Activated CD8-positive, alpha-beta memory T cell treated with anti-CD3 and anti-CD28 coated beads for 36 hours (primary cell): ENCODE data around the gene STAMBP. TPM values are rescaled to one million over a fixed set of nuclear protein-coding genes. Genes with fewer than 3 reads are reported as not detected.
"Not testable (repeated sequence)": the region's sequence is repeated elsewhere in the genome, so short reads cannot be mapped to it uniquely, and the experiment has no call there.

Experiments
- CTCF ChIA-PET: fragments of 350-600 bp; sonication (Branson Sonifier 250); formaldehyde crosslinking; loops from one replicate; lab custom pipeline; 2021; ENCODE audit warnings: antibody characterized with exemption; lab: Charles Lee
- POLR2A ChIA-PET: fragments of 350-600 bp; sonication (Branson Sonifier 250); formaldehyde crosslinking; loops from one replicate; lab custom pipeline; 2021; ENCODE audit warnings: antibody characterized with exemption; lab: Charles Lee
- total RNA-seq, 2 experiments: library from RNA; stranded (reverse); gene quantifications; one replicate each; pipeline ENCODE4 v1.2.3, GENCODE V29; 2021

STAMBP gene
- total RNA-seq, 2 experiments from 2014 or later, result 74.7 to 75.8 TPM

GRCh38 chr2:73896362-73897239 is 67.8 kb downstream of the STAMBP start:
- ChIA-PET POLR2A (interaction anchor here (0.7 to 1.1 kb wide), 2 partner anchors 42 to 282 kb away, joined by 3 to 4 read pairs; partner anchors contain the start of gene MOB1A), CTCF (interaction anchor here (0.6 to 1.8 kb wide), 4 partner anchors 10 to 251 kb away, joined by 3 to 4 read pairs (median 3); partner anchors contain the start of gene STAMBP)

- POLR2A ChIA-PET, result interaction anchor here (1.1 kb wide), 1 partner anchor 281 kb away, joined by 4 read pairs; the partner anchor contains the start of gene MOB1A
- CTCF ChIA-PET, result interaction anchor here (1.5 to 1.8 kb wide), 2 partner anchors 69 to 250 kb away, joined by 3 to 4 read pairs; partner anchors contain the start of gene STAMBP
These were observed 68.5 kb downstream of the STAMBP start for GRCh38 chr2:73897240-73897583.

GRCh38 chr2:73897934-73898333 is 69.2 kb downstream of the STAMBP start:
- POLR2A ChIA-PET, result no interaction called here
- CTCF ChIA-PET, result interaction anchor here (1.8 kb wide), 1 partner anchor 69 kb away, joined by 4 read pairs; the partner anchor contains the start of gene STAMBP

- CTCF ChIA-PET, result no interaction called here
- POLR2A ChIA-PET, result no interaction called here
These were observed 71.1 kb downstream of the STAMBP start for GRCh38 chr2:73899801-73900336.

- ChIA-PET CTCF (interaction anchor here (0.9 kb wide), 1 partner anchor 11 kb away, joined by 3 read pairs; no protein-coding TSS in a partner anchor), POLR2A (interaction anchor here (0.8 kb wide), 1 partner anchor 246 kb away, joined by 4 read pairs; no protein-coding TSS in a partner anchor)
These were observed 72.4 kb downstream of the STAMBP start for GRCh38 chr2:73901143-73901542.

- ChIA-PET CTCF (interaction anchor here (0.6 kb wide), 1 partner anchor 27 kb away, joined by 4 read pairs; no protein-coding TSS in a partner anchor), POLR2A (no interaction called here)
These were observed 73.5 kb downstream of the STAMBP start for GRCh38 chr2:73902284-73902683.

- ChIA-PET CTCF (no interaction called here), POLR2A (no interaction called here)
These were observed 74.6 kb downstream of the STAMBP start for GRCh38 chr2:73903313-73903712.

- POLR2A ChIA-PET, result not testable (repeated sequence)
- CTCF ChIA-PET, result interaction anchor here (1.2 kb wide), 1 partner anchor 12 kb away, joined by 5 read pairs; no protein-coding TSS in a partner anchor
These were observed 75.3 kb downstream of the STAMBP start for GRCh38 chr2:73903949-73904613.

- POLR2A ChIA-PET, result no interaction called here
These were observed 76.2 kb downstream of the STAMBP start for GRCh38 chr2:73904952-73905351.

GRCh38 chr2:73906847-73907505 is 78.2 kb downstream of the STAMBP start:
- ChIA-PET POLR2A (no interaction called here), CTCF (interaction anchor here (1.2 to 1.5 kb wide), 4 partner anchors 11 to 244 kb away, joined by 3 to 5 read pairs (median 4); no protein-coding TSS in a partner anchor)

More at GRCh38 chr2:73904952-73905351, 76.2 kb downstream of the STAMBP start:
- CTCF ChIA-PET, result interaction anchor here (1.2 kb wide), 1 partner anchor 13 kb away, joined by 5 read pairs; no protein-coding TSS in a partner anchor

GRCh38 chr2:73907840-73908452 is 79.2 kb downstream of the STAMBP start:
- POLR2A ChIA-PET, result no interaction called here
- CTCF ChIA-PET, result interaction anchor here (0.6 to 1.5 kb wide), 8 partner anchors 15 to 272 kb away, joined by 3 to 6 read pairs (median 4); partner anchors contain the start of gene ACTG2

- ChIA-PET POLR2A (no interaction called here), CTCF (interaction anchor here (0.6 to 1.4 kb wide), 3 partner anchors 13 to 79 kb away, joined by 3 to 5 read pairs (median 4); no protein-coding TSS in a partner anchor)
These were observed 80.2 kb downstream of the STAMBP start for GRCh38 chr2:73908689-73909652.

GRCh38 chr2:73910873-73911547 is 82.2 kb downstream of the STAMBP start:
- CTCF ChIA-PET, result interaction anchor here (0.5 to 1.3 kb wide), 3 partner anchors 10 to 28 kb away, joined by 4 to 5 read pairs (median 4); no protein-coding TSS in a partner anchor
- POLR2A ChIA-PET, result no interaction called here

- POLR2A ChIA-PET, result no interaction called here
- CTCF ChIA-PET, result interaction anchor here (0.5 to 1.3 kb wide), 3 partner anchors 9 to 60 kb away, joined by 4 to 5 read pairs (median 5); no protein-coding TSS in a partner anchor
These were observed 82.9 kb downstream of the STAMBP start for GRCh38 chr2:73911548-73912208.

GRCh38 chr2:73913414-73914054 is 84.8 kb downstream of the STAMBP start:
- CTCF ChIA-PET, result interaction anchor here (0.6 kb wide), 1 partner anchor 91 kb away, joined by 3 read pairs; no protein-coding TSS in a partner anchor

More at GRCh38 chr2:73913414-73914054, 84.8 kb downstream of the STAMBP start:
- POLR2A ChIA-PET, result no interaction called here
